GM18508 (cell line): ENCODE data around the gene TMEM132A.

Experiments
- ATAC-seq: cut with Tn5 transposase; IDR thresholded peaks from one replicate; pipeline ENCODE4 v1.9.1; 2021; ENCODE audit warnings: moderate number of reproducible peaks; ENCODE audit not compliant: insufficient read depth, unreplicated experiment

Gene TMEM132A

DNA sequence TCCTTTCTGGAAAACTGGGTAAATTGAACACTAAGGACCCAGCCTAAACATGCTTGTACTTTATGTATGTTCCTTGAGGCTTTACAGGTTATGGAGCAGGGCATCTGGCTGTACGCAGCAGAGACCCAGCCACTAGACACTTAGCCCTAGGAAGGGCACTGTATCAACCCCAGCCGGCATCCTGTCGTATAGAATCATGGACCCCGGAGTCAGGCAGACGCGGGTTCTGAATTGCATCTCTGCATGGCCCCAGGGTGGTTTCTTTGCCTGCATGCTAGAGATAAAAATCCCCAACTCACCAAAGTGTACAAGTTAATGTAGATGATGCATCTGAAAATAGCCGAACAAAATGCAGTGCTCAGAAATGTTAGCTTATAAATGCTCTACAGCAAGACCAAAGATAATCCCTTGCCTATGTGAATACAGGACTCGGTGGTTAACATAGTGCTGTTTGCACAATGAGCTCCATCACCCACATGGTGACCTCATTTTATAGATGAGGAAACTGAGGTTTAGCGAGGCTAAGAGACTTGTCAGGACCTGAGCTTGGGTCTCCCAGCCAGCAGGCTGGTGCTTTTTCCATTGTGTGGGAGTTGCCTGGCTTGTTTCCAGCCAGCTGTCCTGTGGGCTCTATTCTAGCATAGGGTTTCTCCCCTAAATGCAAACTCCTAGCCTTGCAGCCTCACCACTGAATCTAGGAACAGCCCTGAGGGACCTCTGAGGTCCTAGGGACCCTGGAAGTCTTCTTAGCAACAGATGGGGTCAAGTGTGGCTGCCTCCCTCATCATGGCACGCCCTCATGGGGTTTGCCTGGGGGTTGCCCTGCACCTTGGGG lies 54.5 kb downstream of the TMEM132A start:
- ATAC-seq: no peak

- no peak for ATAC-seq
Measured at GRCh38 chr11:60981515-60981914, 57.3 kb downstream of the TMEM132A start.

DNA sequence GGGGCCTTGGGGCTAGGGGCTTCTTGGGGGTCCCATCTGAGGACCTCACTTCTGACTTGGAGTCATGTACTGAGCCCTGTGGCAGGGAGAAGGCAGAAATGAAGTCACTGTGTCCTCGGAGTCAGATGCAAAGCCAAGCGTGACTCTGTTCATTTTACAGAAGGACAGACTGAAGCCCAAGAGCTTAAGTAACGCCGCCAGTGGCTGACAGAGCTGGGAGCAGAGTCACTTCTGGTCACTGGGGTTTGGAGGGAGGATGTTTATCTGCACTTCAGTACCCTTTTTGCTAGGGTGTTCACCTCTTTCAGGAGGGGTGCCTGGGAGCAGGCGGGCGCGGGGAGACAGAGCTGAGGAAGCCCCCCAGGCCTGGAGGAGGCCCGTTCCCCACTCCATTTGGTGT lies 57.9 kb downstream of the TMEM132A start:
- ATAC-seq: no peak

GRCh38 chr11:60984149-60984548 lies 59.9 kb downstream of the TMEM132A start:
- no peak for ATAC-seq

GRCh38 chr11:60984636-60985035 lies 60.4 kb downstream of the TMEM132A start:
- no peak for ATAC-seq

DNA sequence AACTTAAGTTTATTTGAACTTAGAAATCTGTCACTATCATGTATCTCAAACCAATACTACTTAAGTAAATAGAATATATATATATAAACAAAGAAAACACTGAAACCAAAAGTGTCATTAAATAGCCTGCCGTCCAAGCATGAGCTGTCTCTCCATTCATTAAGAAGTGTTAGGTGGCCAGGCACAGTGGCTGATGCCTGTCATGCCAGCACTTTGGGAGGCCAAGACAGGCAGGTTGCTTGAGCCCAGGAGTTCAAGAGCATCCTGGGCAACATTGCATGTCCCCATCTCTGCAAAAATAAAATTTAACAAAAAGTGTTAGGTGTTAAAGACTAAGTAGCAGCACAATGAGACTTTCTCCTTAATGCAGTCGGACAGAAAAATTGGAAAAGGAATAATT lies 61.2 kb downstream of the TMEM132A start:
- no peak for ATAC-seq

DNA sequence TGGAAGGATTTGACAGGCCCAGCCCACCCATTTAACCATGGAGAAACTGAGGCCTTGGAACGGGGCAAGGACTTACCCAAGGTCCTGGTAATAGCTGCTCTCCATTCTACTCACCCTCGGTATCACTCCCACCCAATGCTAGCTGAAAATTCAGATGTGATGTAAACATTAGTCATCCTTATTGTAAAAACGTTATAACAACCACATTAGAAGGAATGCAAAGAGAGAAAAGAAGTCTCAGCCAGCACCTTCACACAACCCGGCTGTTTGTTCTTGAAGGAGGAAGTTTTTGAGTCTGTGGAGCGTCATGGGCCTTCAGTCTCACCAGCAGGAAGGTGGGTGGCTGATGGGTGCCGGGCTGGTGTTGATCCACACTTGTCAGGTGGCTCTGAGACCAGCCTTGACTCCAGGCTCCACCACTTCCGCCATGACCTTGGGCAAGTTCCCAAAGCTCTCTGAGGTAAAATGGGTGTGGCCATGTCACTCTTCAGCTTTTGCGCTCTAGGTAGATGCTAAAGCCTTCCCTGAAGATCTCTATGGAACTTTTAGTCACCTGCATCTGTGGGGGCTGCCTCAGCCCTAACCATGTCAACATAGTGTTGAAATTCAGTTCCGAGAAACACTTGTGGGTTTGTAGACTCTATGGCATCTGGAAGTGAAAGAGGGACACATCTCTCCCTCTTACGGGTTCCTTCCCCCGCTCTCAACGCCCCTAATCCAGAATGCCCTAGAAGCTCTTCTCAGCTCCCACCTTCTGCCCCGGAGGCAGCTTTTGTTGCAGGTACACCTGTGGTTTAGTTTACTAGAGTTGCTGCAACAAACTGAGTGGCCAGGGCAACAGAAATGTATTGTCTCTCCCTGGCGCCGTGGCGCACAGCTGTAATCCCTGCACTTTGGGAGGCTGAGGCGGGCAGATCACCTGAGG lies 62.0 kb downstream of the TMEM132A start:
- ATAC-seq: no peak
